ENCODE data around the gene MVB12B. TPM values are rescaled to one million over a fixed set of nuclear protein-coding genes. Genes with fewer than 3 reads are reported as not detected.

The MVB12B gene
- total and polyA plus RNA-seq, 2 of the 8 experiments (the other 6 are each of a cell fraction or from before 2014, with no cell fraction given): 2.6 to 5.0 TPM

GRCh38 chr9:126327714-126328185, 1.1 kb downstream of the MVB12B start:
- no peak overlapping the region for H3K14ac ChIP-seq (ENCODE audit: insufficient read length)
- H4K8ac ChIP-seq (ENCODE audit: extremely low read depth, insufficient read depth, low read length): peak overlapping the region; percentile 18; the same call in 1 of the 2 replicates
- H2BK5ac ChIP-seq (ENCODE audit: low read depth, low read length): no peak overlapping the region
- no peaks in the 10 kb centered on the region for H4K20me1 ChIP-seq (replicated peaks in 1 of 2; ENCODE audit: control insufficient read depth in 1 of 2, insufficient read depth in 2 of 2, low read length in 2 of 2)
- no peak overlapping the region for H3K56ac ChIP-seq (replicated peaks; ENCODE audit: insufficient read length, low read depth, low read length)
- peak overlapping the region; percentile 69 to 90 for H3K4me2 ChIP-seq (ENCODE audit: insufficient read depth in 1 of 2, low read depth in 2 of 2, low read length in 2 of 2)
- peaks cover 8% of the 10 kb centered on the region; the same call in 1 of the 2 replicates for H3K23me2 ChIP-seq (ENCODE audit: low read depth, low read length)
- no peaks in the 10 kb centered on the region for H3K79me2 ChIP-seq (ENCODE audit: control insufficient read depth in 1 of 2, insufficient read depth in 2 of 2, low read length in 2 of 2)
- no peak overlapping the region for H3K9ac ChIP-seq (replicated peaks in 1 of 4; ENCODE audit: extremely low read depth in 1 of 4, low read depth in 3 of 4, low read length in 3 of 4)
- H2BK12ac ChIP-seq (ENCODE audit: low read depth, low read length): no peak overlapping the region
- DNase-seq (ENCODE audit: low read depth in 1 of 2, low spot score in 2 of 2) (no peak), FAIRE-seq (no peak)
- peaks cover 0 to 10% (median 5%) of the 10 kb centered on the region in 4 experiments; a peak in 6 of 7 replicates for H3K4me1 ChIP-seq (replicated peaks in 1 of 4; ENCODE audit: control insufficient read depth in 3 of 4, insufficient read depth in 4 of 4, low read length in 3 of 4)
- TF ChIP-seq EP300 (IDR thresholded peaks at IDR 0.05; ENCODE audit: borderline replicate concordance in 1 of 2, low read depth in 2 of 2, low read length in 2 of 2) (no peak), CHD1 (IDR thresholded peaks at IDR 0.05; ENCODE audit: low read depth, low read length) (no peak), SP1 (IDR thresholded peaks at IDR 0.05; ENCODE audit: low read depth, low read length) (no peak), RAD21 (IDR thresholded peaks at IDR 0.05 in 1 of 2, conservative IDR thresholded peaks at IDR 0.05 in 1 of 2; ENCODE audit: low read depth in 2 of 2, low read length in 2 of 2) (no peak), BCL11A (IDR thresholded peaks at IDR 0.05; ENCODE audit: low read depth in 2 of 2, low read length in 2 of 2) (no peak)
- peak overlapping the region in 3 of 4 experiments; percentile 47 to 59 (median 53); a peak in 4 of 8 replicates for H3K4me3 ChIP-seq (ENCODE audit: extremely low read depth in 1 of 4, insufficient read depth in 2 of 4, low read depth in 3 of 4, low read length in 4 of 4)
- peak overlapping the region; percentile 16 for H4K91ac ChIP-seq (replicated peaks; ENCODE audit: insufficient read length, low read length)
- no peak overlapping the region for H3K23ac ChIP-seq (ENCODE audit: insufficient read length)
- no peak overlapping the region for H3K4ac ChIP-seq (replicated peaks; ENCODE audit: insufficient read length, low read depth, low read length)
- H3K79me1 ChIP-seq (ENCODE audit: low read depth, low read length): no peaks in the 10 kb centered on the region
- H2BK15ac ChIP-seq (ENCODE audit: low read length): no peak overlapping the region
- ChIA-PET POLR2A (ENCODE audit: partially characterized antibody) (interaction anchor here (0.9 to 1.6 kb wide), 4 partner anchors 8 to 19 kb away, joined by 3 to 4 read pairs (median 4); no protein-coding TSS in a partner anchor), CTCF (ENCODE audit: partially characterized antibody) (interaction anchor here (0.6 to 1.4 kb wide), 7 partner anchors 26 to 938 kb away, joined by 3 to 7 read pairs (median 4); no protein-coding TSS in a partner anchor)
- H2AFZ ChIP-seq (ENCODE audit: low read length): 0 out of 2 replicates have a peak overlapping the region, but pooled peaks have one; percentile 96
- H3K27ac ChIP-seq (ENCODE audit: low read depth, low read length): no peak overlapping the region
- H2AK5ac ChIP-seq (ENCODE audit: low read depth, low read length): 0 out of 2 replicates have a peak overlapping the region, but pooled peaks have one; percentile 28
- peaks cover 5 to 7% of the 10 kb centered on the region in 2 experiments; a peak in 2 of 4 replicates for H3K9me3 ChIP-seq (ENCODE audit: insufficient read depth in 2 of 2, low read depth in 1 of 2, low read length in 1 of 2)
- H2BK120ac ChIP-seq (replicated peaks; ENCODE audit: low read depth, low read length): no peak overlapping the region
- peaks cover 0 to 7% (median 2%) of the 10 kb centered on the region in 4 experiments; a peak in 4 of 7 replicates for H3K27me3 ChIP-seq (replicated peaks in 1 of 4; ENCODE audit: control insufficient read depth in 3 of 4, extremely low read depth in 1 of 4, insufficient read depth in 3 of 4, low read length in 3 of 4)
- H3K36me3 ChIP-seq (ENCODE audit: control insufficient read depth in 2 of 4, insufficient read depth in 4 of 4, low read length in 3 of 4): no peaks in the 10 kb centered on the region
- H3K18ac ChIP-seq (ENCODE audit: extremely low read depth, low read length): no peak overlapping the region
- WGBS, 2 experiments (ENCODE audit: extremely low coverage in 1 of 2, insufficient coverage in 1 of 2, insufficient read length in 1 of 2, insufficient replicate concordance in 2 of 2, low coverage in 1 of 2, low lambda C conversion rate in 2 of 2, missing lambda C conversion rate in 1 of 2): 92% methylated on average over 5 of the region's 5 CpGs; no CpG with 5 or more reads in 1 of the 2 experiments
- H2BK20ac ChIP-seq (ENCODE audit: low read length): no peak overlapping the region
- no peak overlapping the region for H4K5ac ChIP-seq (ENCODE audit: insufficient read length, low read depth, low read length)
